ES-I3 (cell line): ENCODE data around the gene SDK2.
"Not testable (repeated sequence)": the region's sequence is repeated elsewhere in the genome, so short reads cannot be mapped to it uniquely, and the experiment has no call there.

Experiments used
- H3K36me3 ChIP-seq: 2 replicates; pipeline ENCODE4 v1.6.1; 2013; ENCODE audit warnings: mild to moderate bottlenecking, low read length, control low read depth, moderate library complexity; ENCODE audit not compliant: insufficient read depth
- H3K4me1 ChIP-seq: 2 replicates; pipeline ENCODE4 v1.6.1; 2013; ENCODE audit warnings: mild to moderate bottlenecking, control low read depth, low read length; ENCODE audit not compliant: insufficient read depth
- H3K9ac ChIP-seq: 2 replicates; pipeline ENCODE4 v1.6.1; 2013; ENCODE audit warnings: low read depth, mild to moderate bottlenecking, low read length, moderate library complexity
- H3K9me3 ChIP-seq: 2 replicates; pipeline ENCODE4 v1.6.1; 2013; ENCODE audit warnings: mild to moderate bottlenecking, low read length, moderate library complexity; ENCODE audit not compliant: control insufficient read depth, insufficient read depth

Gene SDK2

GRCh38 chr17:73465953-73466230 is 178.4 kb downstream of the SDK2 start:
- Histone ChIP-seq H3K36me3 (no peaks in the 10 kb centered on the region), H3K4me1 (no peaks in the 10 kb centered on the region), H3K9ac (no peak overlapping the region), H3K9me3 (no peaks in the 10 kb centered on the region)

GRCh38 chr17:73465130-73465952 is 178.9 kb downstream of the SDK2 start:
- no peaks in the 10 kb centered on the region for H3K36me3 ChIP-seq
- no peaks in the 10 kb centered on the region for H3K4me1 ChIP-seq
- H3K9me3 ChIP-seq = no peaks in the 10 kb centered on the region
- H3K9ac ChIP-seq = no peak overlapping the region

- Histone ChIP-seq H3K9ac (no peak overlapping the region), H3K36me3 (no peaks in the 10 kb centered on the region)
These were observed 179.8 kb downstream of the SDK2 start for GRCh38 chr17:73464447-73464846.

GRCh38 chr17:73463821-73464220 is 180.4 kb downstream of the SDK2 start:
- H3K9me3 ChIP-seq = no peaks in the 10 kb centered on the region
- H3K4me1 ChIP-seq = no peaks in the 10 kb centered on the region
- H3K9ac ChIP-seq = no peak overlapping the region
- no peaks in the 10 kb centered on the region for H3K36me3 ChIP-seq

More at GRCh38 chr17:73464447-73464846, 179.8 kb downstream of the SDK2 start:
- no peaks in the 10 kb centered on the region for H3K9me3 ChIP-seq
- no peaks in the 10 kb centered on the region for H3K4me1 ChIP-seq

- H3K9ac ChIP-seq = no peak overlapping the region
- no peaks in the 10 kb centered on the region for H3K36me3 ChIP-seq
- no peaks in the 10 kb centered on the region for H3K4me1 ChIP-seq
- no peaks in the 10 kb centered on the region for H3K9me3 ChIP-seq
These were observed 181.4 kb downstream of the SDK2 start for GRCh38 chr17:73462823-73463222.

GRCh38 chr17:73459980-73460379 is 184.3 kb downstream of the SDK2 start:
- Histone ChIP-seq H3K4me1 (no peaks in the 10 kb centered on the region), H3K36me3 (no peaks in the 10 kb centered on the region)

GRCh38 chr17:73455767-73456166 is 188.5 kb downstream of the SDK2 start:
- no peaks in the 10 kb centered on the region for H3K36me3 ChIP-seq
- H3K9ac ChIP-seq = no peak overlapping the region
- no peaks in the 10 kb centered on the region for H3K4me1 ChIP-seq
- H3K9me3 ChIP-seq = peaks cover 3% of the 10 kb centered on the region; the same call in 1 of the 2 replicates

More at GRCh38 chr17:73459980-73460379, 184.3 kb downstream of the SDK2 start:
- no peak overlapping the region for H3K9ac ChIP-seq
- no peaks in the 10 kb centered on the region for H3K9me3 ChIP-seq

- Histone ChIP-seq H3K36me3 (no peaks in the 10 kb centered on the region), H3K9ac (no peak overlapping the region), H3K9me3 (peaks cover 3% of the 10 kb centered on the region; the same call in 1 of the 2 replicates), H3K4me1 (no peaks in the 10 kb centered on the region)
These were observed 189.1 kb downstream of the SDK2 start for GRCh38 chr17:73455050-73455687.

- not testable (repeated sequence) for H3K4me1 ChIP-seq, H3K36me3 ChIP-seq, H3K9me3 ChIP-seq, H3K9ac ChIP-seq
These were observed 190.8 kb downstream of the SDK2 start for GRCh38 chr17:73453494-73453893.

- Histone ChIP-seq H3K36me3 (no peaks in the 10 kb centered on the region), H3K4me1 (no peaks in the 10 kb centered on the region), H3K9me3 (peaks cover 3% of the 10 kb centered on the region; the same call in 1 of the 2 replicates), H3K9ac (no peak overlapping the region)
These were observed 191.2 kb downstream of the SDK2 start for GRCh38 chr17:73453090-73453489.

- Histone ChIP-seq H3K4me1 (no peaks in the 10 kb centered on the region), H3K9me3 (peaks cover 3% of the 10 kb centered on the region; the same call in 1 of the 2 replicates), H3K9ac (no peak overlapping the region), H3K36me3 (no peaks in the 10 kb centered on the region)
These were observed 192.2 kb downstream of the SDK2 start for GRCh38 chr17:73452009-73452408.

GRCh38 chr17:73447319-73447718 is 196.9 kb downstream of the SDK2 start:
- H3K4me1 ChIP-seq = no peaks in the 10 kb centered on the region
- H3K36me3 ChIP-seq = no peaks in the 10 kb centered on the region
- no peaks in the 10 kb centered on the region for H3K9me3 ChIP-seq
- no peak overlapping the region for H3K9ac ChIP-seq

- Histone ChIP-seq H3K9ac (no peak overlapping the region), H3K36me3 (no peaks in the 10 kb centered on the region), H3K4me1 (no peaks in the 10 kb centered on the region), H3K9me3 (no peaks in the 10 kb centered on the region)
These were observed 197.6 kb downstream of the SDK2 start for GRCh38 chr17:73446617-73447016.

- no peaks in the 10 kb centered on the region for H3K4me1 ChIP-seq
- no peak overlapping the region for H3K9ac ChIP-seq
- no peaks in the 10 kb centered on the region for H3K36me3 ChIP-seq
- no peaks in the 10 kb centered on the region for H3K9me3 ChIP-seq
These were observed 198.8 kb downstream of the SDK2 start for GRCh38 chr17:73445466-73445865.

- Histone ChIP-seq H3K9me3 (no peaks in the 10 kb centered on the region), H3K36me3 (no peaks in the 10 kb centered on the region; the same call in 1 of the 2 replicates), H3K9ac (no peak overlapping the region), H3K4me1 (no peaks in the 10 kb centered on the region)
These were observed 200.2 kb downstream of the SDK2 start for GRCh38 chr17:73444021-73444420.
